Activated naive CD4-positive, alpha-beta T cell treated with anti-CD3 and anti-CD28 coated beads, Interleukin-2, amount 50 U/mL, for 24 hours (primary cell): ENCODE measurements around the gene KIR2DL3.
"Not testable (repeated sequence)": the region's sequence is repeated elsewhere in the genome, so short reads cannot be mapped to it uniquely, and the experiment has no call there.

ENCODE experiments used
- H3K27ac Mint-ChIP-seq: one replicate; pipeline ENCODE4 v1.8.0; 2021; ENCODE audit warnings: mild to moderate bottlenecking, mixed read lengths
- H3K27me3 Mint-ChIP-seq: one replicate; pipeline ENCODE4 v1.8.0; 2021; ENCODE audit warnings: mixed read lengths
- H3K36me3 Mint-ChIP-seq: one replicate; pipeline ENCODE4 v1.8.0; 2021; ENCODE audit warnings: mixed read lengths
- H3K4me1 Mint-ChIP-seq: one replicate; pipeline ENCODE4 v1.8.0; 2021; ENCODE audit warnings: mixed read lengths
- H3K4me3 Mint-ChIP-seq: one replicate; pipeline ENCODE4 v1.8.0; 2021; ENCODE audit warnings: mild to moderate bottlenecking, mixed read lengths
- H3K9me3 Mint-ChIP-seq: one replicate; pipeline ENCODE4 v1.8.0; 2021; ENCODE audit warnings: mixed read lengths

The KIR2DL3 gene

DNA sequence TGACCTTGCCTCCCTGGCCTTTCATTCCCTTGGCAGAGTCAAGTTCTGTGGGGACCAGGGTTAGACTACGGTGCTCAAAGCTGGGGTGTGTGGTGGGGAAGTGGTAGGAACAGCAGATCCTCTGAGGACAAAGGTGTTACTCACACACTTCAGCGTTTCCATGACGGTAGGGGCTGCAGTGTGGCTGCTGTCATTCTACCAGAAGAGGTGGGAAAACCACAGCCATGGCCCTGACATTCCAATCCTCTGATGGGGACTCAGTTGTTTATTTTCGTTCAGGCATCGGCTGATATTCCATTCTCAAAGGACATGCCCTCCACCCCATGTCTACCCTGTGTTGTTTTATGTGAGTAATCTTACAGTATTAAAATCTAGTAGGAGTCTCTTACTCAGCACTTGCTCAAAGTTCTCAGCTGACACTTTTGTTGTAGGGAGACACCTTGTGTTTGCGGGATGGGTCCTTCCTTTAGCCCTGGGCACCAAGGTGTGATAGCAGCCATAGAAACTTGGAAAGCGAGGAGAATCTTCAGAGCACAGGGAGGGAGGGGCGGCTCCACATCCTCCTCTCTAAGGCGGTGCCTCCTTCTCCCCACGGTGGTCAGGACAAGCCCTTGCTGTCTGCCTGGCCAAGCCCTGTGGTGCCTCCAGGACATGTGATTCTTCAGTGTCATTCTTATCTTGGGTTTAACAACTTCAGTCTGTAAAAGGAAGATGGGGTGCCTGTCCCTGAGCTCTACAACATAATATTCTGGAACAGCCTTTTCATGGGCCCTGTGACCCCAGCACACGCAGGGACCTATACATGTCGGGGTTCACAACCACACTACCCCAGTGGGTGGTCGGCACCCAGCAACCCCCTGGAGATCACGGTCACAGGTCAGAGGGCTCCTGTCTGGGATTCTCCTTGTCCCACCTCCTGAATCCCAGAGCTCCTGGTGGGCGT lies 33.0 kb downstream of the KIR2DL3 start:
- not testable (repeated sequence) for H3K4me3 Mint-ChIP-seq, H3K27ac Mint-ChIP-seq, H3K27me3 Mint-ChIP-seq, H3K9me3 Mint-ChIP-seq, H3K36me3 Mint-ChIP-seq, H3K4me1 Mint-ChIP-seq

DNA sequence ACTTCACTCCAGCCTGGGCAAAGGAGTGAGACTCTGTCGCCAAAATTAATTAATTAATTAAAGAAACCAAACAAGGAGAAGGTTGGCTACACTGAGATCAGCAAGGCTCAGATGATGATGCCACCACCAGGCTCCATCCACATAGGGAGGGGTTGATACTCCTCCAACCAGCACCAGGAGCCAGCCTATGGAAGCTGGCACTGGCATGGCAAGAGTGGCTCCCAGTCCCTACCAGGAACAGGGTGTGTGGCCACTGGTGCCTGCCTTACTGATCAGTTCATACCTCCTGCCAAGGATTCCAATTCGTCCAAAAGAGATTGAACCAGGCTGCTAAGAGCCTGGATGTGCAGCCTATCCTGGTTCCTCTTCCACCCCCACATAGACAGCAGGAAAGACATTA lies 34.4 kb downstream of the KIR2DL3 start:
- H3K4me1 Mint-ChIP-seq, H3K27me3 Mint-ChIP-seq, H3K9me3 Mint-ChIP-seq, H3K36me3 Mint-ChIP-seq, H3K27ac Mint-ChIP-seq, H3K4me3 Mint-ChIP-seq: not testable (repeated sequence)

DNA sequence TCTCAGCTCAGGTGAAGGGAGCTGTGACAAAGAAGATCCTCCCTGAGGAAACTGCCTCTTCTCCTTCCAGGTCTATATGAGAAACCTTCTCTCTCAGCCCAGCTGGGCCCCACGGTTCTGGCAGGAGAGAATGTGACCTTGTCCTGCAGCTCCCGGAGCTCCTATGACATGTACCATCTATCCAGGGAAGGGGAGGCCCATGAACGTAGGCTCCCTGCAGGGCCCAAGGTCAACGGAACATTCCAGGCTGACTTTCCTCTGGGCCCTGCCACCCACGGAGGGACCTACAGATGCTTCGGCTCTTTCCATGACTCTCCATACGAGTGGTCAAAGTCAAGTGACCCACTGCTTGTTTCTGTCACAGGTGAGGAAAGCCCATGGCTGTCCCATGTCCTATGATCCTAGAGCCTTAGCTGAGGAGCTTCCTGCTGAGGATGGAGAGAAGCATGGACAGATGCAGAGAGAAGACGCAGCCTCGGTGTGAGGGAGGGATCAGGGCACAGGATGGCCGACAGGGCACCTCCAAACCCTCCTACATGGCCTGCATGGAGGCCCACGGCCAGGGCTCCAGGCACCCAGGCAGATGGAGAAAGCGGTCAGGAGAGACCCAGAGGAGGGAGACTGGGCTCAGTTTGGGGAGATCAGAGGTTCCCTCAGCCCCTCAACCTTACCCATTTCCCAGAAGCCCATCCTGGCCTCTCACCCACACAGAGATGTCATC lies 36.9 kb downstream of the KIR2DL3 start:
- H3K36me3 Mint-ChIP-seq, H3K4me1 Mint-ChIP-seq, H3K27me3 Mint-ChIP-seq, H3K27ac Mint-ChIP-seq, H3K9me3 Mint-ChIP-seq, H3K4me3 Mint-ChIP-seq: not testable (repeated sequence)

GRCh38 chr19:54775830-54776229 lies 37.5 kb downstream of the KIR2DL3 start:
- not testable (repeated sequence) for H3K27ac Mint-ChIP-seq, H3K4me3 Mint-ChIP-seq, H3K9me3 Mint-ChIP-seq, H3K4me1 Mint-ChIP-seq, H3K27me3 Mint-ChIP-seq, H3K36me3 Mint-ChIP-seq

- H3K9me3 Mint-ChIP-seq, H3K4me3 Mint-ChIP-seq, H3K4me1 Mint-ChIP-seq, H3K27ac Mint-ChIP-seq, H3K27me3 Mint-ChIP-seq, H3K36me3 Mint-ChIP-seq: not testable (repeated sequence)
Measured at GRCh38 chr19:54777851-54778250, 39.5 kb downstream of the KIR2DL3 start.

DNA sequence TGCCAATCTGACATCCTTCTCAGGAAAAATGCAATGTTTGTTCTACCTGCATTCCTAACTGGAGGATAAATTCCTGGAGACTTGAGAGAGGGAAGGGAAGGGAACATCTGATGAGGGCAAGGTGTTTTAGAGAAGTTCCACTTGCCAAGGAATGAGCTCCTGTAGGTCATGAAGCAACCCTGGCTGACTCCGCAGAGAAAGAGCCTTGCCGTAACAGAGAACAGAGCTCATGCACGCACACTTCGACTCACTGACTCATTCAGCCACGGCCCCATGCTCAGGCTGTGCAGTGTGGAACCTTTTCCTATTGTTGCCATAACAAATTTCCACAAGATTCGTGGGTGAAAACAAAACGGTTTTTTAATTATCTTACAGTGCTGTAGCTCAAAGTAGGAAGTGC lies 40.6 kb downstream of the KIR2DL3 start:
- not testable (repeated sequence) for H3K9me3 Mint-ChIP-seq, H3K36me3 Mint-ChIP-seq, H3K4me1 Mint-ChIP-seq, H3K27ac Mint-ChIP-seq, H3K4me3 Mint-ChIP-seq
- peaks cover 12% of the 10 kb centered on the region for H3K27me3 Mint-ChIP-seq

DNA sequence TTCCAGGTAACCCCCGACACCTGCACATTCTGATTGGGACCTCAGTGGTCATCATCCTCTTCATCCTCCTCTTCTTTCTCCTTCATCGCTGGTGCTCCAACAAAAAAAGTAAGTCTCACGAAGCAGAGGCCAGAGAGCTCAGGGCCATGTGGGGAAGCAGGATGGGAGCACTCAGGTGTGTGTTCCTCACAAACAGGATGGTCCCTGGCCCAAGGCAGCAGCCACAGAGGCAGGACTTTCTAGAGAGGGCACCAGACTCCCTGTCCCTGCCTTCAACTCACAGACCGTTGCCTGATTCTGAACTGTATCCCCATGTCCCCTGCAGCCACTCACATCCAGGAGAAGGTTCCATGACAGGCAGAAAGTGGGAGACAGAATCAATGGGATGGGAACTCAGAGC lies 44.6 kb downstream of the KIR2DL3 start:
- not testable (repeated sequence) for H3K4me3 Mint-ChIP-seq, H3K9me3 Mint-ChIP-seq, H3K36me3 Mint-ChIP-seq, H3K27ac Mint-ChIP-seq, H3K4me1 Mint-ChIP-seq
- peaks cover 21% of the 10 kb centered on the region for H3K27me3 Mint-ChIP-seq

DNA sequence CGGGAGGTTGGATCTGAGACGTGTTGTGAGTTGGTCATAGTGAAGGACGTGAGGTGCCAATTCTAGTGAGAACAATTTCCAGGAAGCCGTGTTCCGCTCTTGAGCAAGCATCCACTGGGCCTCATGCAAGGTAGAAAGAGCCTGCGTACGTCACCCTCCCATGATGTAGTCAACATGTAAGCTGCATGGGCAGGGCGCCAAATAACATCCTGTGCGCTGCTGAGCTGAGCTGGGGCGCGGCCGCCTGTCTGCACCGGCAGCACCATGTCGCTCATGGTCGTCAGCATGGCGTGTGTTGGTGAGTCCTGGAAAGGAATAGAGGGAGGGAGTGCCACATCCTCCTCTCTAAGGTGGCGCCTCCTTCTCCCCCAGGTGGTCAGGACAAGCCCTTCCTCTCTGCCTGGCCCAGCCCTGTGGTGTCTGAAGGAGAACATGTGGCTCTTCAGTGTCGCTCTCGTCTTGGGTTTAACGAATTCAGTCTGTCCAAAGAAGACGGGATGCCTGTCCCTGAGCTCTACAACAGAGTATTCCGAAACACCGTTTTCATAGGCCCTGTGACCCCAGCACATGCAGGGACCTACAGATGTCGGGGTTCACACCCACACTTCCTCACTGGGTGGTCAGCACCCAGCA lies 47.9 kb downstream of the KIR2DL3 start:
- not testable (repeated sequence) for H3K27ac Mint-ChIP-seq, H3K4me3 Mint-ChIP-seq, H3K9me3 Mint-ChIP-seq, H3K4me1 Mint-ChIP-seq, H3K36me3 Mint-ChIP-seq
- peaks cover 17% of the 10 kb centered on the region for H3K27me3 Mint-ChIP-seq

GRCh38 chr19:54788154-54788553 lies 49.8 kb downstream of the KIR2DL3 start:
- not testable (repeated sequence) for H3K27ac Mint-ChIP-seq, H3K36me3 Mint-ChIP-seq, H3K9me3 Mint-ChIP-seq, H3K4me3 Mint-ChIP-seq
- Mint-ChIP-seq H3K4me1 (peaks cover 14% of the 10 kb centered on the region), H3K27me3 (peaks cover 17% of the 10 kb centered on the region)

DNA sequence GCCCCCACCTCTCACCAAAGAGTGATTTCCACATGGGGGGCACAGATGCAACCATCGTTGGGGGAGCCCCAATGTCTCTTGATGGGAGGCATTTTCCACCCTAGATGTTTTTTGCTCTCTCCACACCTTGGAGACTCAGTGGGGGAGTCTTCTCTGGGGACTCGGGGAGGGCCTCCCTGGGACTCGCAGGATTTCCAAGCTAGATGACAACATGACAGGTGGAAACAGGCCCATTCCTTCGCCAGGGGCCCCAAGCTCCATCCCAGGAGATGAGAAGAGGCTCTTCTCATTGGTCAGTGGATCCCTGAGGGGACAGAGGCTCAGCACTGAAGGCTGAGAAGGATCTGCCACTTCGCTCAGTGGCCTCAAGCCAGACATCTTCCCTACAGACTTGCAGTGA lies 52.4 kb downstream of the KIR2DL3 start:
- Mint-ChIP-seq H3K36me3 (no peaks in the 10 kb centered on the region), H3K4me1 (peaks cover 22% of the 10 kb centered on the region), H3K9me3 (no peaks in the 10 kb centered on the region), H3K4me3 (no peak overlapping the region), H3K27me3 (peaks cover 4% of the 10 kb centered on the region), H3K27ac (no peak overlapping the region)

DNA sequence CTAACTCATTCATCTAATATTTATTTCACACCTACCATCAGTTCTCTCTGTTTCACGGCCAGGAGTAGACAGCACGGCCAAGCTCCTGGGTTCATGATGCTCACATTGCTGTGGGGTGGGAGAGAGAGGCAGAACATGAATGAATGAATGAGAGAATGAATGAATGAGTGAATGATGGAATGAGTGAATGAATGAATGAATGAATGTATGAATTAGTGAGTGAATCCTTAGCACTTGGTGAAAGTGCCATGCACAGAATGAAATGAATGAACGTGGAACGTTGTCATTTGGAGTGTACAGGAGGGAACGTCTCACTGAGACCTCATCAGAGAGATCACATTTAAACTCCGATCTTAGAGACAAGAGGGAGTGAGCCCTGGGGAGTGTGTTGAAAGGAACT lies 53.2 kb downstream of the KIR2DL3 start:
- H3K9me3 Mint-ChIP-seq, result no peaks in the 10 kb centered on the region
- peaks cover 22% of the 10 kb centered on the region for H3K4me1 Mint-ChIP-seq
- peak overlapping the region; percentile 0 for H3K27ac Mint-ChIP-seq
- H3K4me3 Mint-ChIP-seq, result no peak overlapping the region
- no peaks in the 10 kb centered on the region for H3K36me3 Mint-ChIP-seq
- H3K27me3 Mint-ChIP-seq, result peaks cover 6% of the 10 kb centered on the region

DNA sequence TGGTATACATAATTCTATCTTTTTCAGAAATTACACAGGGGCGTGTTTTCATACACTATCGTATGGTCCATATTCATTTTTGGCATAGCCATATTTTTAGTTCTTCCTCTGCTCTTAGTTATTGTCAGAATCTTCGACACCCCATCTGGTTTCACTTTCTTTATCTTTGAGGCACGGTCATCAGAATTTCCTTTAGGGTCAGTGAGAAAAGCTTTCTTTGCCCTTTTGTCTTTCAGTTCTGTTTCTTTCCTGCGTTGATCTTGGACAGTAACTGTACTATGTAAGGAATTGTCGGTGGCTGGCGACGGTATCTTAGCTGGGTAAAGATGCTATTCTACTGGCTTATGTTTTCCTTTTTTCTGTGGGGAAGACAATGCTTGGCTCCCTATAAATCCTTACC lies 54.5 kb downstream of the KIR2DL3 start:
- Mint-ChIP-seq H3K36me3 (no peaks in the 10 kb centered on the region), H3K9me3 (no peaks in the 10 kb centered on the region), H3K27ac (no peak overlapping the region), H3K4me1 (peaks cover 22% of the 10 kb centered on the region), H3K4me3 (peak overlapping the region; percentile 81), H3K27me3 (peaks cover 13% of the 10 kb centered on the region)

DNA sequence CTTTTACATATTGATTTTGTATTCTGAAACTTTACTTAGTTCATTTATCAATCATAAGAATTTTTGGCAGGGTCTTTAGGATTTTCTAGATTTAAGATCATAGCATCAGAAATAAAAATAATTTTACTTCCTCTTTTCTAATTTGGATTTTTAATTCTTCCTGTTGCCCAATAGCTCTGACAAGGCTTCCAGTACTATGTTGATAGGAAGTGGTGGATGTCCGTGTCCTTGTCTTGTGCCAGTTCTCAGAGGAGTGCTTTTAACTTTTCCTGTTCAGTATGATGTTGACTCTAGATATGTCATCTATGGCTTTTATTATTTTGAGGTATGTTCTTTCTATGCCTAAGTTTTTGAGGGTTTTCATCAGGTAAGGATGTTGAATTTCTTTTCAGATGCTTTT lies 57.4 kb downstream of the KIR2DL3 start:
- no peak overlapping the region for H3K4me3 Mint-ChIP-seq
- H3K27me3 Mint-ChIP-seq, result peaks cover 13% of the 10 kb centered on the region
- H3K9me3 Mint-ChIP-seq, result no peaks in the 10 kb centered on the region
- H3K4me1 Mint-ChIP-seq, result peaks cover 22% of the 10 kb centered on the region
- no peak overlapping the region for H3K27ac Mint-ChIP-seq
- no peaks in the 10 kb centered on the region for H3K36me3 Mint-ChIP-seq
